ENCODE data around the gene CEP85L.

DNA sequence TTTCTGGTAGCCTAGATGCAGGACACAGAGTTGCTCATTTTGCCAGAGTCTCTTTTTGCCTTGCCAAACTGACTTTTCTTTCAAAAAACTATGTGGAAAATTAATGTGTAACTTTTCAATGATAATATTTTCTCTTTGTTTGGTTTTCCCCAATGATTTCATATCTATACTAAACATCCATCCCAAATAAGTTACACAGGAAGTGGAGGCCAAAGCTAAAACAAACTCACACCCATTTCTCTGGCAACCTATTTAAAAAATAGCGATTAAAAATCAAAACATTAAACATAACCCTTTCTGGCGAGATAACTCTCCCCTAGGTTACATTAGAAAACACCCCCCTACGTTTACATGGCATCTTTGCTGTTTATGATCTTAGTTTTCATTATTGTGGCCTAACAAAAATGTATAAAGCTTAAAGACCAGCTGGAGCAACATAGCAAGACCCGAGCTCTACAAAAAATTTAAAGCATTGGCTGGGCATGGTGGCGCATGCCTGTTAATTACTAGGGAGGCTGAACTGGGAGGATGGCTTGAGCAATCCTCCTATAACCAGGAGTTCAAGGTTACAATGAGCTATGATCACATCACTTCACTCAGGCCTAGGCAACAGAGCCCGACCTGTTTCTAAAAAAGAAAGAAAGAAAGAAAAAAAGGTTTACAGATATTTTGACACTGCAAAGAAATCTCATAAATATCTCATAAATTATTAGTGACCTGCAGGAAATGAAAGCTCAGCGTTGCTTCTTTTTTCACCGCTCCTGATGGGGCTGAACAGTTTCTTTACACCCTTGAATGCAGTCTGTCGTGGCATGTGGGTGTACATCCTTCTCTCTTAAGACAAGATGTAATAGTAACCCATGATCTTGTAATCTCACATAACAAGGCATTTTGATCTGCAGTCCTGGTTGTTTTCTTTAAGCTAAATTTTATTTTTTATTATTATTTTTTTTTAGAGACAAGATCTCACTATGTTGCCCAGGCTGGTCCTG is 32.8 kb upstream of the CEP85L start:
- TF ChIP-seq SMC3 (IDR thresholded peaks at IDR 0.05; ENCODE audit: low read depth, low read length) (no peak), RFX5 (IDR thresholded peaks at IDR 0.05; ENCODE audit: low read length) (no peak)
- TF ChIP-seq, protein P1, sequence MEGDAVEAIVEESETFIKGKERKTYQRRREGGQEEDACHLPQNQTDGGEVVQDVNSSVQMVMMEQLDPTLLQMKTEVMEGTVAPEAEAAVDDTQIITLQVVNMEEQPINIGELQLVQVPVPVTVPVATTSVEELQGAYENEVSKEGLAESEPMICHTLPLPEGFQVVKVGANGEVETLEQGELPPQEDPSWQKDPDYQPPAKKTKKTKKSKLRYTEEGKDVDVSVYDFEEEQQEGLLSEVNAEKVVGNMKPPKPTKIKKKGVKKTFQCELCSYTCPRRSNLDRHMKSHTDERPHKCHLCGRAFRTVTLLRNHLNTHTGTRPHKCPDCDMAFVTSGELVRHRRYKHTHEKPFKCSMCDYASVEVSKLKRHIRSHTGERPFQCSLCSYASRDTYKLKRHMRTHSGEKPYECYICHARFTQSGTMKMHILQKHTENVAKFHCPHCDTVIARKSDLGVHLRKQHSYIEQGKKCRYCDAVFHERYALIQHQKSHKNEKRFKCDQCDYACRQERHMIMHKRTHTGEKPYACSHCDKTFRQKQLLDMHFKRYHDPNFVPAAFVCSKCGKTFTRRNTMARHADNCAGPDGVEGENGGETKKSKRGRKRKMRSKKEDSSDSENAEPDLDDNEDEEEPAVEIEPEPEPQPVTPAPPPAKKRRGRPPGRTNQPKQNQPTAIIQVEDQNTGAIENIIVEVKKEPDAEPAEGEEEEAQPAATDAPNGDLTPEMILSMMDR (IDR thresholded peaks at IDR 0.05), result no peak

Measured in SK-N-SH (cell line).